ENCODE measurements around the gene MEMO1.
"Not testable (repeated sequence)": the region's sequence is repeated elsewhere in the genome, so short reads cannot be mapped to it uniquely, and the experiment has no call there.

Gene MEMO1

DNA sequence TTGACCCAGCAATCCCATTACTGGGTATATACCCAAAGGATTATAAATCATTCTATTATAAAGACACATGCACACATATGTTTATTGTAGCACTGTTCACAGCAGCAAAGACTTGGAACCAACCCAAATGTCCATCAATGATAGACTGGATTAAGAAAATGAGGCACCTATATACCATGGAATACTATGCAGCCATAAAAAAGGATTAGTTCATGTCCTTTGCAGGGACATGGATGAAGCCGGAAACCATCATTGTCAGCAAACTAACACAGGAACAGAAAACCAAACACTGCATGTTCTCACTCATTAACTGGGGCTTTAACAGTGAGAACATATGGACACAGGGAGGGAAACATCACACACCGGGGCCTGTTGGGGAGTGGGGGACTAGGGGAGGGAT, 110.7 kb downstream of the MEMO1 start:
- DNase-seq, result not testable (repeated sequence)

DNA sequence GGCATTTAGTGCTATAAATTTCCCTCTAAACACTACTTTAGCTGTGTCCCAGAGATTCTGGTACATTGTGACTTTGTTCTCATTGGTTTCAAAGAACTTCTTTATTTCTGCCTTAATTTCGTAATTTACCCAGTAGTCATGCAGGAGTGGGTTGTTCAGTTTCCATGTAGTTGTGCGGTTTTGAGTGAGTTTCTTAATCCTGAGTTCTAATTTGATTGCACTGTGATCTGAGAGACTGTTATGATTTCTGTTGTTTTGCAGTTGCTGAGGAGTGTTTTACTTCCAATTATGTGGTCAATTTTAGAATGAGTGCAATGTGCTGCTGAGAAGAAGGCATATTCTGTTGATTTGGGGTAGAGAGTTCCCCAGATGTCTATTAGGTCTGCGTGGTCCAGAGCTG, 112.5 kb downstream of the MEMO1 start:
- not testable (repeated sequence) for DNase-seq

DNA sequence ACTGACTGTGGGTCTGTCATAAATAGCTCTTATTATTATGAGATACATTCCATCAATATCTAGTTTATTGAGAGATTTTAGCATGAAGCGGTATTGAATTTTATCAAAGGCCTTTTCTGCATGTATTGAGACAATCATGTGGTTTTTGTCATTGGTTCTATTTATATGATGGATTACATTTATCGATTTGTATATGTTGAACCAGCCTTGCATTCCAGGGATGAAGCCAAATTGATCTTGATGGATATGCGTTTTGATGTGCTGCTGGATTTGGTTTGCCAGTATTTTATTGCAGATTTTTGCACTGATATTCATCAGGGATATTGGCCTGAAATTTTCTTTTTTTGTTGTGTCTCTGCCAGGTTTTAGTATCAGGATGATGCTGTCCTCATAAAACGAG, 113.5 kb downstream of the MEMO1 start:
- not testable (repeated sequence) for DNase-seq

DNA sequence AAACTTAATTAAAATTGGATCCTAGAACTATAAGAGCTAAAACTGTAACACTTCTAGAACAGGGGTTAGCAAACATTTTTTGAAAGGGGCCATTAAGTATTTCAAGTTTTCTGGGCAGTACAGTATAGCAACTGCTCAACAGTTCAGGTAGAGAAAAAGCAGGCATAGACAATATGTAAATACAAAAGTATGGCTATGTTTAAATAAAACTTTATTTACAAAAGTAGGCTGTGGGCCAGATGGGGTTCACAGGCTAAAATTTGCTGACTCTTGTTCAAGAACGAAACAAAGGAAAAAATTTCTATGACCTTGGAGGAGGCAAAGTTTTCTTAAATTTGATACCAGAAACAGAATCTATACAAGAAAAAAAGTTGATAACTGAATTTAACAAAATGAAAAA, 114.5 kb downstream of the MEMO1 start:
- no peak for DNase-seq

DNA sequence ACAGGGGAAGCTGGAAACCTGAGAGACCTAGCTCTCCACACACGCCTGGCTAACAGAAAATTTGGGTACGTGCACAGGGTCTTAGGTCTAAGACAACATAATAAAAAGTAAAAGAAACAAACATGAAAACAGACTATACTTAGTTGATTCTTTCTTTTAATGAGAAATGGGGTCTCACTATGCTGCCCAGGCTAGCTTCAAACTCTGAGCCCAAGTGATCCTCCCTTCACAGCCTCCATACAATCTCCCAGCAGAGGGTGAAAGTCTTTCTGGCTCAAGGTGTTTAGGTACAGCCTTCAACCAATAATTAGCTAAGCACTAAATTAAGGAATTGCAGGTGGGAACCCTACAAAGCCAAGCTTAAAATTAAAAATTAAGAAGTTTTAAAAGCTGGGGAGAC, 116.2 kb downstream of the MEMO1 start:
- no peak for DNase-seq

DNA sequence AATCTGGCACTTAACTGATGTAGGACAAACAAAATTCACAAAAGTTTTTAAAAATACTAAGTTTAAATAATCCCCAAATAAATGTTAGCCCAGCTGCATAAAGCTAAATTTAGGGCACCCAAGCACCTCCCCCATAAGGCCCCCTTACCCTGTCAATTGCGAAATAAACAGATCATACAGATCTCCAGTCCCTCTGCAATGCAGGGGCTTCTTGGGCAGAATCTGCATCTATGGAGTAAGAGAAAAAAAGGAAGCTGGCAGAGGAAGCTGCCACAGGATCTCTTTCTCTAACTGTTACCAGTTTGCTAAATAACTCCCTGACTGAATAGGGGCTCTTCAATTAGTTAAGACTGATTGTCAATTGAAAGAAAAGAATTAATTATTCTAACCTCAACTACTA, 117.7 kb downstream of the MEMO1 start:
- no peak for DNase-seq

DNA sequence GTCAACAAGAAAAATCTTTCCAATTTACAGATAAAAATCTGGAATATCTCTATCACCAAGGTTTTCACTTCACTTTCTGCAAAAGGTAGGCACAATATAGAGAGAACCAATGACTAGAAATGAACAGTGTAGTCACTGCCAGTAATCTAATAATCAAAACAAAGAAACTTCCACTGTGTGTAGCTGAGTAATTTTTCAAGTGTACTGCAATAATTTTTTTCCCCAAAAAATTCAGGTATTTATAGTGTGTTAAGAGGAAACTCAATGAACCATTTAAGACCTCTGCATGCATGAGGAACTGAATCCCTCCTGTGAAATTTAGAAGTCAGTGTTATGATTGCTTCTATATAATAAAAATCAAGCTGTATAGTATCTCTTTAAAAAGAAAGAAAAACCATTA, 121.8 kb downstream of the MEMO1 start:
- DNase-seq, result no peak

DNA sequence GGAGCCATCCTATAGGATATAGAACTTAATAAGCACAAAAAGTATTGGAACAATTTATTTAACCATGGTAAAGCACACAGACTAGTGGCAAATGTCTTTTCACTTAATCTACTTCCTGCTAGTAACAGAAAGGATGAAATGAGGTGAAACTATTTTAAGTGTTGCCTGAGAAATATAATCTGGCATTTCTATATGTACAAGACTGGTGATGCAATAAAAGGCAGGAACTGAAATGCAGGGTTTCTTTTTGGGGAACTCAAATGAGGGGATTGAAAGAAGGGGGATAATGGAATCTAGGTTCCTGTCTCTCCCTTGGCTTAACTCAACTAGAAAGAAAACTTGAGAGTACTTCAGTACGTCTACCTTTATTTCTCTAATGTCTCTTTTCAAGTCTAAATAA, 122.3 kb downstream of the MEMO1 start:
- DNase-seq, result no peak

DNA sequence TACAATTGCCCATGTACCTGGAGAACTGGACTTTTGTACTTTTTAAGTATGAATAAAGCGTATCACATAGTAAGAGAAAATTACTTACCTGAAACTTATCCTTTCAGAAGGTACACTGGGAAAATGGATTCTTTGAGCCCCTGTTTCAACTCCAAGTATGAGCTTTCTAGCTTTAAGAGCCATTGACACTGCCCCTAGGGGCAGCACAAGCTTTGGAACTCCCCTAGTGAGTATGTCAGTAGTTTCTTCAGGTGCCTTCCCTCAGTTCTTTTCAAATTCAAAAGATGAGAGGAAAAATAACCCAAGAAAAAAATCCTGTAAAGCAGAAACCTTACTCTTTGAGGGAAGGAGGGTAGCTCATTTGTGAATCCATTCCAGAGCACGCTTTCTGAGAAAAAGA, 124.1 kb downstream of the MEMO1 start:
- DNase-seq, result no peak

DNA sequence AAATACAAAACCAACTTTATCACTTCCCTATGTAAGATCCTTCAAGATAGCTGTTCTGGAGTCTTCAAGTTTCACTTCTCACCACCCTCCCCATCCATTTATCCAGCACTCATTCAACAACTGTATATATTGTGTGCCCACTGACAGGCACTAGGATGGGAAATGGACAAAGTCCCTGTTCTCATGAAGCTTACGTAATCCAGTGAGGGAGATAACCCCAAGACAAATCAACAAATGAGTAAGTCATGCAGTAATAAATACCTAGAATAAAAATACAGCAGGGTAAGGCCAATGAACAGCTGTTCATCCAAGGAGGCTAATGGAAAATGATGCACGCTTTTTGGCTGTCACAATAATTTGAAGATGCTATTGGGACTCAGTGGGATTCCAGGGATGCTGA, 133.8 kb downstream of the MEMO1 start:
- no peak for DNase-seq

DNA sequence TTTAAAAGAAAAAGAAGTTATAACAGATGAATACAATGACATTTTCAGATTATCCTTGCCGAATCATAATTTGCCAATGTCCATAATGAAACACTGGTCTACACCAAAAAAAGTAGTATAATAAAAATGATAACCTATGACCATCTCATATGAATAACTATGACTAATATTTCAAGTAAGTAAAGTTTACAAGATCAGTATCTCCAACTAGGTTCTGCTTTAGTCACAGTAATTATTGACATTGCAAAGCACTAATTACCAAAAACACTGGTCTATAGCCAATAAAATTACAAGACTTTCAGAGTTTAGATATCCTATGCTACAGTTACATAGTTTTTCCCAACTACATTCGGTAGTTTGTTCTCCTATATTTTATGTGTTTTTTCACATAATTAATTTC, 136.7 kb downstream of the MEMO1 start:
- no peak for DNase-seq

DNA sequence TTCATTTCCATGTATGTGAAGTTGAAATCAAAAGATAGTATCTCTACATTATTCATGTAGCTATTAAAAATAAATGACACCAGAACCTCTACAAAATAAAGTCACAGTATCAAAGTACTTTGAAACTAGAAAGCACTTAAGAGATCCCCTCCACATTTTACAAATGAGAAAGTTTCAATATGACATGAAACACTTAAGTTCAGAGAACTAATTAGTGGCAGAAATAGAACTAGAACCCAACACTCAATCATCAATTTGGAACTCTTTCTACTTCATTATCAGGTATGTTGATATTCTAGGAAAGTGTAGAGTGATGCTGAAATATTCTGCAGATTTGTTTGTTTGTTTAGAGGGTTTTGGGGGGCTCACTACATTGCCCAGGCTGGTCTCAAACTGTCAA, 145.6 kb downstream of the MEMO1 start:
- DNase-seq, result no peak

DNA sequence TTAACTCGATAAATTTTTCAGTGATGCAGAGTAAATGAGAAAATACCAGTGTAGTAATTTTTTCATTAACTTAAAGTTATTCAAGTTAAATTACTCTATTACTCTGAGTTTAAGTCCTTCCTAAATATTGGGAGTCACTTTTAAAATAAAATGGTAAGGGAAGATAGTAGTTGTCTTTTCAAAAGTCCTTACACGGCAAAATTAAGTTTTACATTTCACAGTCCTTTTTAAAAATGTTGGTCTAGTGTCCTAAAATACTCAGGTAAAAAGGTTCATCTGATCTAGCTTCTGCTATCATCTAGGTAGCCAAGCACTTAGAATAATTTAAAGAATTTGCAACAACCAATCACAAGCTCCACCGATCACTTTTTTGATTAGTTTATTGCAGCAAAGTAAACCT, 146.9 kb downstream of the MEMO1 start:
- DNase-seq, result no peak

DNA sequence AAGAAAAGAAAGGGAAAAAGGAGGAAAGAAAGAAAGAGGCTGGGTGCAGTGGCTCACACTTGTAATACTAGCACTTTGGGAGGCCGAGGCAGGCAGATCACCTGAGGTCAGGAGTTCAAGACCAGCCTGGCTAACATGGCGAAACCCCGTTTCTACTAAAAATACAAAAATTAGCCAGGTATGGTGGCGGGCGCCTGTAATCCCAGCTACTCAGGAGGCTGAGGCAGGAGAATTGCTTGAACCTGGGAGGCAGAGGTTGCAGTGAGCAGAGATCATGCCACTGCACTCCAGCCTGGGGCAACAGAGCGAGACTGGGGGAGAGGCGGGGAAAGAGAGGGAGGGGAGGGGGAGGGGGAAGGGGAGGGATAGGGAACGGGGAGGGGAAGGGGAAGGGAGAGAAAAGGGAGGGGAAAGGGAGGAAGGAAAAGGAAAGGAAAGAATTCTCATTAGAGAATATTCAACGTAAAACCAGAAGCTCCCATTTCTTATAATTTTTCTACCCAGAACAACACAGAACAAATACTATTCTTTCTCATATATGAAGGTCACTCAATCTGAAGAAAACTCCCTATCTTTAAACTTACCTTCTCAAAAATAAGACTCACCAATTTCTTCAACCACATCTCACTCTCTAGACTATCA, 147.7 kb downstream of the MEMO1 start:
- DNase-seq, result not testable (repeated sequence)

DNA sequence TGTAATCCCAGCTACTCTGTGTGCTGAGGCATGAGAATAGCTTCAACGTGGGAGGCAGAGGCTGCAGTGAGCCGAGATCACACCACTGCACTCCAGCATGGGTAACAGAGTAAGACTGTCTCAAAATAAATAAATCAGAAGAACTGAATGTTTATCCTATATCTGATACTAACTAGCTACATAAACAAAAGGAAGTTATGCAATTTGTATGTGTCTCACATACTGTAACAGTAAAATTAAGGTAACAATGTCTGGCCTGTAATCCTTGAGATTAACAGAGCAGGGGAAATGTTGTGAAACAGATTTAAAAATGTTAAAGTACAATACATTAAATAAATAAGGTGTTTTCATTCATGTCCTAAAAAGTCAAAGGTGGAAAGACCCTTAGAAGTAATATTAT, 150.8 kb downstream of the MEMO1 start:
- DNase-seq, result no peak

DNA sequence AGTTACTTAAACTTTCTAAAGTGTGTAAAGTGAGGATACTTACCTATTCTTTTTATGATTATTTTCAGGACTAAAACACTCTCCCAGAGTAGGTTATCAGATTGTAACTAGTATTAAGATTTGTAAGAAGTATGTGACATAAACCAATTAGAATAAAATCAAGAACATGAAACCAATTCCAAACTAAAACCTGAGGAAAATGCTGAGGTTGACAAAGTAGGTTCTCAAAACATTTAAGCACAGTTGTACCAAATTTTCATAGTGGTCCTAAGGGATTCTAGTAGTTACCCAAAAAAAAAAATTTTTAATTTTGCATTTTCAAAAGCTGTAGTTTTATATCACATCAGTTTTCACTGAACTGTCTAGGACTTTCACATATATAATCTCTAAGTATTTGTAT, 157.3 kb downstream of the MEMO1 start:
- no peak for DNase-seq

DNA sequence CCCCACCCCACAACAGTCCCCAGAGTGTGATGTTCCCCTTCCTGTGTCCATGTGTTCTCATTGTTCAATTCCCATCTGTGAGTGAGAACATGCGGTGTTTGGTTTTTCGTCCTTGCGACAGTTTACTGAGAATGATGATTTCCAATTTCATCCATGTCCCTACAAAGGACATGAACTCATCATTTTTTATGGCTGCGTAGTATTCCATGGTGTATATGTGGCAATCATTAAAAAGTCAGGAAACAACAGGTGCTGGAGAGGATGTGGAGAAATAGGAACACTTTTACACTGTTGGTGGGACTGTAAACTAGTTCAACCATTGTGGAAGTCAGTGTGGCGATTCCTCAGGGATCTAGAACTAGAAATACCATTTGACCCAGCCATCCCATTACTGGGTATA, 168.7 kb downstream of the MEMO1 start:
- not testable (repeated sequence) for DNase-seq

DNA sequence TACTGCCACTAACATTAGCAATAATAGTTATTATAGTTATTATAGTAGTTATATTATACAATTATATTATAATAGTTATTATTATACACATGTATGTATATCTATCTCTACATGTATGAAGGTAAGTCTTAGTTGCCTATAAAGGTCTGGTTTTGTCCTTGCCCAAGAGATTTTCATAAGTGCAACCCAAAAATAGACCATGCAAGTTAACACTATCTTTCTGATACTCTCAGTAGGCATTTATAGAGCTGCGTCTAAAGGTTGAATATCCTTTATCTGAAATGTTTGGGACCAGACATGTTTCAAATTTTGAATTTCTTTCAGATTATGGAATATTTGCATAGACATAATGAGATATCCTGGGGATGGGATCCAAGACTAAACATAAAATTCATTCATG, 175.4 kb downstream of the MEMO1 start:
- DNase-seq, result no peak

DNA sequence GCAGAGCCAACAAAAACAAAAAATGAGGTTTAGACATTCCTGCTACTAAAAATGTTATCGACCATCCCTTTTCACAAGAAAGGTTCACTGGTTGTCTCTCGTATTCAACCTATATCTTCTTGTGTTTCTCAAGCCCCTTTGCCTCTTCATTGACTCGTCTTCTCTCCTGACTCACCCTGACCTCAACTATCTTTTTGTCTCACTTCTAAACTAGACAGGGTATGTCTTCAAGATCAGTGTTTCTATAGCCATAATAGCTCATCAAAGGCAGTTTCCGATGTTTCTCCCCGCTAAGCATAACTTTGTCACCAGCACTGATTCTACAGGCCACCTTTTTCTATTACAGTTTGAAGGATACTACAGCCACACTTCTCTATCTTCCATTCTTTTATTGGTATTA, 178.4 kb downstream of the MEMO1 start:
- no peak for DNase-seq

DNA sequence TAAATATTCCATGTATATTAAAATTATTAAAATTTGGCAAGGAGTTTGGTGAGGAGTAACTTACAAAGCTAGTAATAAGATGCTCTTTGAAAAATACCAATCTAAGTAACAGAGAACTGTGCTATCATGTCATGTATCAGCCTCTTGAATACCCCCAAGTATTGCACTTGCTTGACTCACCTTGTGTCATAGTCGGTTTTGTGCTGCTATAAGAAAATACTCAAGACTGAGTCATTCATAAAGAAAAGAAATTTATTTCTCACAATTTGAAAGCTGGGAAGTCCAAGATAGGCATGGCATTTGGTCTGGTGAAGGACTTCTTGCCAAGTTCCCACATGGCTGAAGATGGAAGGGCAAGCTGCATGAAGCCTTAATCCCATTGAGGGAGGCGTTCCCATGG, 179.2 kb downstream of the MEMO1 start:
- no peak for DNase-seq

DNA sequence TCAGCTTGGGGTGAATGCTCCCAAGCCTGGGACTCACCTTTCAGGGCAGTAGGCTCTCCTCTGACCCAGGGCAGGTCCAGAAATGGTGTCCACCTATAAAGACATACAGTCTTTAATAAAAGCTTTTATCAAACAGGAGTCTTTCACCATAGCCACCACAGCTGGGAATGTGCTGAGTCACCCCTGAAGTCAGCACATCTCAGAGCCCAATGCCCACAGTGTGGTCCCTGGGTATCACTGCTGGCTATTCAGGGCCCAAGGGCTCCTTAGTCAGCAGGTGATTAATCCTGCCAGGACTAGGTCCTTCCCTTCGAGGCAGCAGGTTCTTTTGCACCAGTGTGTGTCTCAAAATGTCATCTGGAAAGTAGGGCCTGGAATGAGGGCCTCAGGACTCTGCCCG, 181.9 kb downstream of the MEMO1 start:
- DNase-seq, result no peak

DNA sequence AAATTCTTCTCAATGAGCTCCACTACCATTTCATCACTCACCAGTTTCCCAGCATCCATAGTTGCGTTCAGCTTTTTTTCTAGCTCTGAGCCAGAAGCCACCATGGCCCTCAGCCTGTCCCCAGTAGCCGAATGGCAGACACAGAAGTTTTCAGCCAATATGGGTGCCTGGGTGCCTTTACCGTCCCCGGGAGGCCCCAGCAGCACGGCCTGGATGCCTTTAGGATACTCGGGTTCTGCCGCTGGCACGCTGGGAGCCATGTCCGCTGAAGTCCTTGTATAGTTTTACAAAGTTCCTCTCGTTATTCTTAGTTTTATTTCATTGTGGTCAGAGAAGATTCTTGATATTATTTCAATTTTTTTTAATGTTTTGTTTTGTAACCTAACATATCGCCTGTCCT, 187.2 kb downstream of the MEMO1 start:
- DNase-seq, result no peak

DNA sequence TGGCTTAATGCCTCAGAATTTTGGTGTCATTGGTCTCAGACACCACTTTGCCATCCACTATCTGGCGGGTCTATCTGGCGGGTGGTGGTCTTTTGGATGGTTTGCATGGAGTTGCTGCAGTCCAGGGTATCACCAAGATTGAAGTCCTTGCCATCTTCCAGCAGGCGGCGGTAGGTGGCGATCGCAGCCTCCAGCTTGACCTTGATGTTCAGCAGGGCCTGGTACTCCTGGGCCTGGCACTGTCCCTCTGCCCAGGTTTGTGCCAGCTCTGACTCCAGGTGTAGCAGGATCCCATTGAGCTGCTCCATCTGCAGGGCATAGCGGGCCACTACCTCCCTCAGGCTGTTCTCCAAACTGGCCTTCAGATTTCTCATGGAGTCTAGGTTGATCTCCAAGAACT, 188.2 kb downstream of the MEMO1 start:
- no peak for DNase-seq
